ENCODE data around the gene E2F3.

GRCh38 chr6:20476501-20477043, 74.9 kb downstream of the E2F3 start:
- TF ChIP-seq CTCF (IDR thresholded peaks at IDR 0.05; ENCODE audit: extremely low read depth in 1 of 2, insufficient read depth in 1 of 2, low read depth in 1 of 2, low read length in 2 of 2): no peak
- no peak for TF ChIP-seq FOS (IDR thresholded peaks at IDR 0.05; ENCODE audit: borderline replicate concordance, insufficient read depth, low read length)
- no peak for TF ChIP-seq POLR2AphosphoS5 (IDR thresholded peaks at IDR 0.05; ENCODE audit: insufficient read depth, low read depth, low read length)
- TF ChIP-seq POLR2A (IDR thresholded peaks at IDR 0.05; ENCODE audit: low read depth, low read length): no peak
